GM21360 (cell line): ENCODE measurements around the gene GGTLC2.

Experiments used
- ATAC-seq: cut with Tn5 transposase; IDR thresholded peaks from one replicate; pipeline ENCODE4 v1.9.1; 2021; ENCODE audit warnings: mild to moderate bottlenecking, moderate library complexity; ENCODE audit not compliant: unreplicated experiment

The GGTLC2 gene

DNA sequence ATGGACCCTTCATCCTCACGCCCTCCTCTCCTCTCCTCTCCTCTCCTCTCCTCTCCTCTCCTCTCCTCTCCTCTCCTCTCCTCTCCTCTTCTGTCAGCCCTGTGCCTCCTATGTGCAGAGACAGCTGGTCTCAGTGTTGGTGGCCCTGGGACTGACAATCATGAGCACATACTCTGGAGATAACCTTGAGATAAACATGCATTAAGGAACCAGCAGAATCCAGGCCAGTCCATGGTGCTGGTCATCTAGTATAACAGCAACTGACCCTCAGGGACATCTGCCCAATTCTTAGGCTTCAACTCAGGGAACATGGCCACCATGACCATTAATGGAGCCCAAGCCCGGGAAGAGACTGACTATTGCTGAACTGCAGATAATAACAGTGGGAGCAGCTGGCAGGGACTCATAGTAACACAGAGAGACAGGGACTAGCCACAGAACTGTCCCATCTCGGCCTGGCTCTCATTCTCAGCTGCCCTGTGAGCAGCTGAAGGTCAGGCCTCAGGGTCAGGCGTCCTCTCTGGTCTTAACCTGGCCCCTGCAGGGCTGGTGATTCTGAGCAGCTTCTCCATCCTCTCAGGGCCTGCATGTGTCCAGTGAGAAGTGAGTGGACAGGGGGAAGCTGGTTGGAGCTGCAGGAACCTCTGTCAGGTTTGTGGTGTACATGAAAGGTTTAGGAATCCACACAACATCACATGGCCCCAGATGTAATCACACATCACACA lies 45.4 kb downstream of the GGTLC2 start:
- no peak for ATAC-seq

GRCh38 chr22:22691055-22691454 lies 46.6 kb downstream of the GGTLC2 start:
- ATAC-seq, result no peak

- ATAC-seq, result no peak
Observed at GRCh38 chr22:22691716-22692701, 47.6 kb downstream of the GGTLC2 start.

DNA sequence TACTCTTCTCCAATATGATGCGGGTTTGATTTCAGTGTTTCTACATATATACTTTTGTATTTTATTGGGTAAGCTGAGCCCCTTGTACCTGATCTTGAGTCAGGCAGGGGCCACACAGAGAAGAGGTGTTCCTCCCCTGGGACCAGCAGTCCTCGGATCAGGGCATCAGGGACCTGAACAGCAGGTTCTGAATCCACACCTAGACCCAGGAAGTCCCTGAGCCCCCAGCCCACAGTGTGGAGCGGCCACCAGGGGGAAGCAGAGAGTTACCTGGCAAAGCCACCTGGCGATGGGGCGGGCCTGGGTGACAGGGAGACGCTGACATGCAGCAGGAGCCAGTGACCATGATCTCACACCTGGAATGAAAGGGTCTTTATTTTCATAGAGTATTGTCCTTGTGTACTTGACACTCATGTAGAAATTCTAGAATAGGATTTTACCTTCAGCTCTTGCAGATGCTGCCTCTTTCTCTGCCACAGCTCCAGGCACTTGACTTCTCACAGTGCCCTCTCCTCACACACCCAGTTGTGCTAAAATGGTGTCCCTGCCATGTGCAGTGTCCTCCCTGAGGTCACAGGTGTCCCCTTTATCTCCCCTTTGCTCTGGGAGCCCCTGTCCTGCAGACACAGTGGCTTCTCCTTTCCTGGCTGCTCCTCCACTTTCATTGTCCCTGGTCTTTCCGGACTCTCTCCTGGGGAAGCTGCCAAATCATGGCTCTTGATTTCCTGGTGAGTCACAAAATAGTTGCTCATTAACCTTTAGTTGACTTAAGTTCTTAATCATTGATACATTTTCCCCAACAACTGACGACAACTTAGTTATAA lies 48.5 kb downstream of the GGTLC2 start:
- no peak for ATAC-seq

DNA sequence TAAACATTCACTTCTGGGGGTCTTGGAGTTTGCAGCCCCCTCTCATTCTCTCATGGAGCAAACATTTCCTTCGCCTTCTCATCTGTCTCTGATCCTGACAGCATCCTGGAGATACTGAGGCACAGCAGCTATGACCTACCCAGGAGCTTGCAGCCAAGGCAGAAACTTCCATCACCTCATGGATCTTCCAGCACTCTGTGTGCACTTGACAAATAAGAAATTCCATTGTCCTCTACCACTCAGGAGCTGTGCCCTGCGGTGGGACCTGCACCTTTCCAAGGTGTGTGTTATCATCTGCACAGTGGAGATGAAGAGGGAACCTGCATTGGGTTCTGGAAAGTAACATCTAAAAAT lies 49.1 kb downstream of the GGTLC2 start:
- ATAC-seq, result no peak

DNA sequence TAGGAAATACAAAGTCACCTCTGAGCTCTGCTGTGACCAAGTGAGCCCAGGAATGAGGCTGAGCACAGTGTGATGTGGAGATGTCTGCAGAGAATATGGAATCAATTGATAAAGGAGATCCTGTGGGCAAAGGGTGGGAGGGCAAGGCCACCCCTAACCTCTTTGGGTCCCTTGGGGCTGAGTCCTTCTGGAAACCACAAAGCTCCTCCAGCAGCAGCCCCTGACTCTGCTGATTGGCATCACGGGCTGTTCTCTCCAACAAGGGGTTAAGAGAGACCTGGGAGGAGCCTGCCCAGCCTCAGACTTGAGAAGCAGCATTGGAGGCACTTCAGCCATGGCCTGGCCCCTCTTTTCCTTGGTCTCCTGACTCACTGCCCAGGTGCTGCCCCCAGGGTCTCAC lies 49.7 kb downstream of the GGTLC2 start:
- ATAC-seq, result no peak

DNA sequence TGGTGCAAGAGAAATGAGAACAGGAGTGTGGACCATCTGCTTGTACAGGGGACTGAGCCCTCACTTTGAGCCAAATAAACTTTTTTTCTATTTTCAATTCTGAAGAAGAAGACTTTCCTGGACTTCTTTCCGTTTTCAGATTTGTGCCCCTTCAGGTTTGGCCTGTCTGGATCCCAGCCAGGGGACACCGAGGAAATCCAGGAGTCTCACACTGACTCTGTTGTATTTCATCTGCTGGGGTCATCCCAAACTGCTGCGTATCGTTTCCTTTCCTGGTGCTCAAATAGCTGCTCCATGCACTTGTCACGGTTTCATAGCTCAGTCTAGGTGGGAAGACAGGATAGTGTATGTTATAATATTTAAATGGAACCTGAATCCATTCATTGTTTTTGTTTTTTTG lies 51.7 kb downstream of the GGTLC2 start:
- no peak for ATAC-seq
